GM12872 (cell line): ENCODE data around the gene BAZ2B.

Experiments used
- CTCF ChIP-seq: IDR thresholded peaks from 3 replicates; pipeline ENCODE4 v1.5.1; 2011; ENCODE audit warnings: low read depth, mild to moderate bottlenecking, low read length, moderate library complexity; ENCODE audit not compliant: insufficient read depth

The BAZ2B gene

DNA sequence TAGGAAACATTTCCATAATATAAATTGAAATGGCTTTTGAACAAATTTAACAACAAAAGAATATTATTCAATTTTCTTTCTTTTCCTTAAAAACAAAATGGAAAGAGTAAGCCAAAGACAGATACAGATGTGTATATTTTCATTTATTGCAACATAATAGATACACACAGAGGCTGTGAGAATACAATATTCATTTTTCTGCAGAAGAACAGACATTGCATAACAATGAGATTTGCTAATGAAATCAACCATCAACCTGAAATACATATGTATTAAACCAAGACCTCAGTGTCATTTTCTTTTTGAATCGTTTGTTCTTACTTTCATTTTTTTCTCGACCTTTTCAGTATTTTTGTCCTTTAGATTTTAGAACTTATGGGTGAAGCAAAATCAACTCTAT, 95.1 kb downstream of the BAZ2B start:
- no peak for TF ChIP-seq CTCF

DNA sequence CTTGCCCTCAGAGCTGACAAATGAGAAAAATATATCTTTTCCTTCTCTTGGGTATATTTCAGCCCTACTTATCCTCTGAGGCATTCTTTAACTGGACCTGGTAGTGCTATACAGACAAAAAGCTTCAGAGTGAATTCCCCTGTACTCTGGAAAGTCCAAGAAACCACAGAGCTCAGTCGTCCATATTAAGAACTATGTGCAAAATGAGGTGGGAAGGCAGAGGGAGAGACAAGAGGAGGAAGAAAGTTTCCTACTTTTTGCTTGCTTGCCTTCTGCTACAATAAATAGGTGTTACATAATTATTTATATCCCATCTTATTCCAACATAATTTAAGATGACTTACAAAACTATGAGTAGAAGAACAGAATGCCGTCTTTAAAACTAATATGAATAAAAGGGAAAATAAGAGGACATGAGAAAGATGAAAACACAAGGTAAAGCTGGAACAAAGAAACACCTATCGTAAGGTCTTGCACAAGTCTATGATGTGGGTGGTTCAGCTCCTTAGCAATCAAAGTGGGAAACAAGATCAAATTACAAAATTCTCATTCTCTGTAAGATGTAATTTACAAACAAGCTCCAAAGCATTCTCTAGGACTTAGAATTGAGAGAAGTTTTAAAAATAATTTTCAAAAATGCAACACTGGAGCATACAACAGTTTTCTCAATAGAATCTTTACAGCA, 97.9 kb downstream of the BAZ2B start:
- no peak for TF ChIP-seq CTCF

- TF ChIP-seq CTCF = no peak
Observed at GRCh38 chr2:159516241-159516758, 100.0 kb downstream of the BAZ2B start.

GRCh38 chr2:159515441-159515840, 100.9 kb downstream of the BAZ2B start:
- no peak for TF ChIP-seq CTCF

- TF ChIP-seq CTCF = no peak
Observed at GRCh38 chr2:159513745-159514144, 102.6 kb downstream of the BAZ2B start.

GRCh38 chr2:159508140-159508539, 108.2 kb downstream of the BAZ2B start:
- no peak for TF ChIP-seq CTCF

- no peak for TF ChIP-seq CTCF
Observed at GRCh38 chr2:159506764-159507440, 109.4 kb downstream of the BAZ2B start.
